UCSD-AML1 (cell line): ENCODE results near the gene UBXN10.

Experiments
- DNase-seq: peaks from one replicate; lab custom pipeline; 2025; ENCODE audit not compliant: unreplicated experiment; lab: John Stamatoyannopoulos, UW

UBXN10 gene

GRCh38 chr1:20233394-20233793 is 47.5 kb downstream of the UBXN10 start:
- DNase-seq: no peak

- no peak for DNase-seq
These were observed 48.0 kb downstream of the UBXN10 start for GRCh38 chr1:20233866-20234265.

DNA sequence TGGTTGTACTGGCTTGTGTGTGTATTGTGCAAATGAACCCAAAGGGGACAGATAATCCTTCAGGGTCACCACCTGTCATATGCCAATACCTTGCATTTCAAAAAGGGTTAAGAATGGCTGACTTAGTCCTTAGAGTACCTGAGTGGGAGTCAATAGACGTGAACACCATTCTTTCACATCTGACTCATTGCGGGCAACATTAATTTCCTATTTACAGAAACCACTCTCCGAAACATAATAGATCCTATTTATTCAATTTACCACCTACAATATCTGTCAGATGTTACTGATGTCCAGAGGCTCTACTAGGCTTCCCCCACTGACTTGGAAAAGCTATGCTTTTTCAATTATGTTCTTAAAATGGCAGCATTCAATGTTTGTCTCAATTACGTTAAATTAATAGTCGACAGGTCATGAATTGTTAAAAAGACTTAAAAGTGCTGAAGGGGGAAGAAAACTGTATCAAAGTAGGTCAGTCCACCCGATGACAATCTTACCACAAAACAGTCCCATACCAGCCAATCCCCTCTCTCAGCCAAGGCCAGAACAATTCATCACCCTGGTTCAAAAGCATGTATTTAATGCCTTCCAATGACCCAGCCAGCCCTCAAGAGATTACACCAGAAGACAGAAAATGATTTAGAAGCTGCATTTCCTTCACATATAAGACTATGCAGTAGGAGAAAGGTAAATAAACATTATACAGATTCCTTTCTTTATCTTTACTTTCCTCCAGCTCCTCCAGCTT is 49.1 kb downstream of the UBXN10 start:
- no peak for DNase-seq

DNA sequence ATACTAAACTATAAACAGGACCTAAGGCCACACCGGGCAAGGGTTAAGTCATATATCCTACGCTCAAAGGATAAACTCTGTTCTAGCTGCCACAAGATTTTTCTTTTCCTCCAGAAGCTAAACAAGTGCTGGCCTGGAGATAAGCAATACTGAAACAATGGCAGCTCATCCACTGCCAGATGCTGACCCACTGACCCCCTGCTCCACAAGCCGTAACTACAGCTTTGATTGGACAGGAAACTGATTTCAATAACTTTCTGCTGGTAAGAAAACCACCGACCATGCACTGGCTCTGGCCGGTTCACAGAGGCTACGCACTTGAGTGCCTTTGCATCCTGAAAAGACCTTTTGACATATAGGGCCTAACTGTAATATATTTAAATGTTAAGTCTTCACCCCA is 51.8 kb downstream of the UBXN10 start:
- DNase-seq: no peak

DNA sequence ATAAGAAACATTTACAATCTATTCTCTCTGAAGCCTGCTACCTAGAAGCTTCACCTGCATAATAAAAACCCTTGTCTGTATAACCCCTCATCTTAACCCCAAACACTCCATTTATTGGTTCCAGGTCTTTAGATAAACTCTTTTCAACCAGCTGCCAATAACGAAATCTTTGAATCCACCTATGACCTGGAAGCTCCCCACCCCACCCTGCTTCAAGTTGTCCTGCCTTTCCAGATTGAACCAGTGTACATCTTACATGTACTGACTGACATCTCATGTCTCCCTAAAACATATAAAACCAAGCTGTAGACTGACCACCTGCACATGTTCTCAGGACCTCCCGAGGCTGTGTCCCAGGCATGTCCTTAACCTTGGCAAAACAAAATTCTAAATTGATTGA is 54.1 kb downstream of the UBXN10 start:
- DNase-seq: no peak

DNA sequence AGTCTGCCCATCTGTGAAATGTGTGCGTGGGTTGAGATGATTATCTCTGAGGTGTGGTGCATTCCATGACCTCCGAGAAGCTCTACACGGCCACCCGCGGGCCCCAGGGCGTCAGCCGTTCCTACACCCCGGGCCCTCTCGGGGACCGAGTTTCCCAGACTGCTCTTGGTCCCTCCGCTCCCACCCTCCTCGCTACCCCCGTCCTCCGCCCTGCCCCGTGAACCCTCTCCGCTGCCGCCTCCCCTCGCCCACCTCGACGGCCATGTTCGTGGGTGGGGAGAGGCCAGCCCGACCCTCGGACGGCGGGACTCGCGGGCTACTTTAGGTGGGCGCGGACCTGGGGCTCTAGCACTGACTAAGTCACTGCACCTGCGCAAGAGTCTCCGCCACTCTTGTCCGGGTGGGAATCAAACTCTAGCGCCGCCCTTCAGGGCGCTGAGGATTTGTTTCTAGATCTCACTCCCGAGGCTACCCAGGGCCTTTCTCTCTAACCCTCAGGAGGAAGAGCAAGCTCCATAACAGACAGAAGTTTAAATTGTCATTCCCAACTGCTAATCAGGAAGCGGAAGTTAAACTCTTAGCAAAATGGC is 57.1 kb downstream of the UBXN10 start:
- DNase-seq: no peak
